ENCODE measurements around the gene IL17A.

The IL17A gene

DNA sequence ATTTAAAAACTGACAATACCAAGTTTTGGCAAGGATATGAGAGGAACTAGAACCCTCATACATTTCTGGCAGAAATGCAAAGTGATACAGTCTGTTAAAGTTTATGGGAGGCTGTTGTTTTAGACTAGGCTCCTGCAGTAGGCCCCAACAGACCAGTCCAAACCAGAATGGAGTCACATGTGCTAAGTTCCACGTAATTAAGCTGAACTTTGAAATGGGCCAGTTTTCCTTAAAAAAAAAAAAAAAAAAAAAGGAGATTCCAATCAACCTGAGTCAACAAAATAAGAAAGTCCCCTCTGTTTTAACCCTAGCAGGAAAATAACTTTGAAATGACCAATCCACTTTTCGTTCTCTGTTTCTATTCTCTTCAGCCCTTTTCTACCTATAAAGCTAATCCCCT is 31.6 kb downstream of the IL17A start:
- DNase-seq, result no peak

DNA sequence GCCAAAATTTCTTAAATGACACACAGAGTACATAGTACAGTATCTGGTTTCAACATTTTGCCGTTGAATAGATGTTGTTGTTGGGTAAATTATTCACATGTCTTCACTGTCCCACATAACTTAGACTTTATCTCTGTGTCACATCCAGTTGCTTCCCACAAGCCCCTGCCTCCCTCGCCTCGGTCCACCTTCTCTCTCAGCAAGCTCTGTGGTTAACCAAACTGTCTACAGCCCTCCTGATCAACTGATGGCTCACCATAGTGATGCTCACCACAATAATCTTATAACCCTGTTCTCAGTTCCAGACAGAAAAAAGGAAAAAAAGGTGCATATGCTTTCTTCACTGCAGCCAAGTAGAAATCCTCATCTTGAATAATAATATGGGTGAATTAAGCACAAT is 35.1 kb downstream of the IL17A start:
- DNase-seq, result peak; percentile 36

DNA sequence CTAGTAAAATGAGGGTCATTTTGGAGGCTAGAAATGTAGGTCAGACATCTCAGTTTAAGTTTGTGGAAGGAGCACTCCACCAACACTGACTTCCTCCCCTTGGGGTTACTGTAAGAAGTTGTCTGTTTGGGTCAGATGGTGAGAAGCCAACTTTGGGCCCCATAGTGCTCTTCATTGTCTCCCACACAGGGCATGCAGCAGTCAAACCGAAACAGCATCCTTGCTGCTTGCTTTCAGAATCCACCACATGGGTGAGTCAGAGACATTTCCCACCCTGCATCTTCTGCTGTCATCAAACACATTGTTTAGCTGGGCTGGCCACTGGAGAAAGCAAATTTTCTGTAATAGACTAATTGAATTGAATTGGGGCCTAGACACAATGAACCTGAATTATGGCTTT is 41.3 kb downstream of the IL17A start:
- DNase-seq, result peak; percentile 65

DNA sequence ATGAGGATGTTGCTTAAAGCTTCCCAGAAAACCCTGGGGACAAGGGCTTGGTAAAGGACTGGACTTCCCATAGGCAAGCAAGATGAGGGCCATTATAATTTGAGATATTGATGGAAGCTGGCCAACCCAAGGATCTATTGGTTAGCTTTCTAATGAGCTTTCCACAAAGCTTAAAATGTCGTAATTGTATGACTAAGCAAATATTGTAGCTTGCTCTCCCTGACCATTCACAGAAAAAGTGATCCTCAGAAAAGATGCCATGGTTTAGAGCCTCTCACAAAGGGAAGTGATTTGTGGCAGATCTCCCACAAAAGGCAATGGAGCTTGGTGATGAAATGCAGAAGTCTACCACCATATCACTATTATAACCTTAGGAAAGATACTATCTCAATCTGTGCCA is 44.5 kb downstream of the IL17A start:
- DNase-seq, result no peak

DNA sequence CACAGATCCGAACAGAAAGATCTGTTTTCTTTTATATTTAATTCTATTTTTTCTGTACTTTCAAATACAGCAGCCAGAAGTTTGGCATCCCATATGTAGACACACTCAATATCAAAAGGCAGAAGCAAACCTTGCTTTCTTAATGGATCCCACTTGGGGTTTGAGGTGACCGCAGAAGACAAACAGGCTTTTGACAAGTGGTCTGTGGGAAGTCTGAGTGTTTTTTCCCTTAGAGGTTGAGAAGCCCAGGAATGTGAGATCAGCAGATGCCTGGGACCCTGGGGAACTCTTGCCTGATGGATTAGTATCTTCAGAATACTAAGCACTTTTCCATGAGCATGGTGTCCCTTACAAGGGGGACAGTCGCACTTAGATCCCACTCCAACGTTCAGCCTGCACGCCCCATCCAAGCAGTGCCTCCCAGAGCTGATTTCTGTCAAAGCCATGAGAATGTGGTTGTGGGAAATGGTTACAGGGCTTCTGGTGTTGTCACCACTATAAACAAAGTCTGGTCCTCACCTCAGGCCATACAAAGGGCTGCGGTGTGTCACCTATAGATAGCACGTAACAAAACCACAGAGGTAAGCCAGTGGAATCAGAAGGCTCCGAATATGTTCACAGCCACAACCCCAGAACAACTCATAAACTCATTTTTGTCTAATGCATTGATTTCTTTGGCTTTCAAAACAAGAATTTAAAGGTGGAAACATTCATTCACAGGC is 45.4 kb downstream of the IL17A start:
- peak; percentile 10 for DNase-seq

DNA sequence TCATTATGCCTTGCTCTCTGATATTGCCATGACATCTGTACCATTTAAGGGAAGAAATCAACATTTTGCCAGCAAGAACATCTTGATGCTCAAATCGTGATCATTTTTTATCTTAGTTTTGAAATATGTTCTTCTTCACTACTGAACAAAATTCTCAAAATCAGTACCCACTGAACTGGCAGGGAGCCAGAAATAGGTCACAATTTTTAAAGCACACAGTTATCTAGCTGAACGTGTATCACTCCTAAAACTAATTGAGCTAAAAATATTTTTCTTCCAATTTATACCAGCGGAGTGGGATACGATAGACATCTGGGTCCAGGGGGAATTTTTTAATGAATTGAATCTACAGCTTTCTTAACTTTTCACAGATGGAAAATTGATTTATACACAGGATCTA is 46.8 kb downstream of the IL17A start:
- DNase-seq, result no peak

DNA sequence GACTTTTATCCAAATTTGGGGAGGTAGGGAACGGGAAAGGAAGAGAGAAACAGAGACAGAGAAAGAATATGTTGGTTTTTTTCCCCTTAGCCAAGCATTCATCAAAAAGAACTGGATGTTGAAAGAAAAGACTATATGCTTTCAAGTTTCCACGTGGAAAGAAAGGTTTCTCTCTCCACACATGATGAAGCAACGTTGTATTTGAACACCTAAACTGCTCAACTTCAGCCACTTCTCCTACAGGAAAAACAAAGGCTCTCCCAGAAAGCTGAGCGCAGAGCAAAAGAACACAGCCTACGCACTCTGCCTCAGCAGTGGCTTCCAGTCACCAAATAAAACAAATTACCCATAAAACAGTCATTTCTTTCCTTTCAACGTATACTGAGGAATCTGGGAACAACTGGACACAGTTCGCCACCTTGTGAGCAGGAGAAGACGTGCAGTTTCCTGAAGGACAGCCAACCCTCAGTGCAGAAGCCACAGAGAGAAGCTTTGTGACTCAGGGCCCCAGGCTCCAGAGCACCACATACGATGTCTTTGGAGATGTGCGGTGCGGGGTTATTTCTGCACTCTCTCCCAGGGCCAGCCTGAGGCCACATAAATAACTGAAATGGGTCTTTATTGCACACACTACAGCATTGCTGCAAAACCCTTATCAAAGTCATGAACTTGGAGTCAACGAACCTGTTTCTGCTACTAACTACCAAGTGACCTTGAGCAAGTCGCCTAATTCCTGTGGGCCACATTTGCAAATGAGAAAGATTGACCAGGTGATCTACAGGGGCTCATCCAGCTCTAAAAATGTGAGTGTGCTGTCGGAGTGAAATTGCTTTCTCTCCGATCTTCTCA is 48.0 kb downstream of the IL17A start:
- no peak for DNase-seq

Data from stimulated activated naive CD4-positive, alpha-beta T cell treated with Interleukin-2 at 50 U/mL for 16 hours (primary cell).